ENCODE measurements around the gene GOLGA3.
"Not testable (repeated sequence)": the region's sequence is repeated elsewhere in the genome, so short reads cannot be mapped to it uniquely, and the experiment has no call there.

GOLGA3 gene

GRCh38 chr12:132869551-132869950 is 40.9 kb upstream of the GOLGA3 start:
- H3K4me3 ChIP-seq (ENCODE audit: low read depth, low read length), result no peak overlapping the region
- no peak for TF ChIP-seq CTCF (conservative IDR thresholded peaks at IDR 0.05; ENCODE audit: low read depth, low read length)
- DNase-seq (ENCODE audit: low read depth), result no peak

GRCh38 chr12:132866251-132866828 is 37.7 kb upstream of the GOLGA3 start:
- peak; percentile 85 for DNase-seq (ENCODE audit: low read depth)
- no peak overlapping the region for H3K4me3 ChIP-seq (ENCODE audit: low read depth, low read length)
- no peak for TF ChIP-seq CTCF (conservative IDR thresholded peaks at IDR 0.05; ENCODE audit: low read depth, low read length)

- H3K4me3 ChIP-seq (ENCODE audit: low read depth, low read length), result no peak overlapping the region
- no peak for DNase-seq (ENCODE audit: low read depth)
- no peak for TF ChIP-seq CTCF (conservative IDR thresholded peaks at IDR 0.05; ENCODE audit: low read depth, low read length)
Measured at GRCh38 chr12:132861558-132861957, 32.9 kb upstream of the GOLGA3 start.

- TF ChIP-seq CTCF (conservative IDR thresholded peaks at IDR 0.05; ENCODE audit: low read depth, low read length), result no peak
- no peak overlapping the region for H3K4me3 ChIP-seq (ENCODE audit: low read depth, low read length)
- no peak for DNase-seq (ENCODE audit: low read depth)
Measured at GRCh38 chr12:132858718-132859266, 30.1 kb upstream of the GOLGA3 start.

GRCh38 chr12:132857019-132857418 is 28.4 kb upstream of the GOLGA3 start:
- H3K4me3 ChIP-seq (ENCODE audit: low read depth, low read length); DNase-seq (ENCODE audit: low read depth): not testable (repeated sequence)

GRCh38 chr12:132856581-132856980 is 27.9 kb upstream of the GOLGA3 start:
- H3K4me3 ChIP-seq (ENCODE audit: low read depth, low read length), result no peak overlapping the region

GRCh38 chr12:132855211-132855610 is 26.5 kb upstream of the GOLGA3 start:
- not testable (repeated sequence) for H3K4me3 ChIP-seq (ENCODE audit: low read depth, low read length); DNase-seq (ENCODE audit: low read depth)

More at GRCh38 chr12:132856581-132856980, 27.9 kb upstream of the GOLGA3 start:
- TF ChIP-seq CTCF (conservative IDR thresholded peaks at IDR 0.05; ENCODE audit: low read depth, low read length), result no peak
- DNase-seq (ENCODE audit: low read depth), result no peak

- DNase-seq (ENCODE audit: low read depth), result no peak
- TF ChIP-seq CTCF (conservative IDR thresholded peaks at IDR 0.05; ENCODE audit: low read depth, low read length), result no peak
- no peak overlapping the region for H3K4me3 ChIP-seq (ENCODE audit: low read depth, low read length)
Measured at GRCh38 chr12:132853285-132854092, 24.8 kb upstream of the GOLGA3 start.

All from choroid plexus epithelial cell (primary cell).